ACHN (cell line): ENCODE measurements around the gene EPB41L4B.
A peak's percentile ranks its signal among the peaks of the same experiment; 100 is the strongest.

ENCODE experiments used
- DNase-seq: peaks from one replicate; pipeline ENCODE4 v3.0.0-alpha.2; 2015
- in situ Hi-C: cut with HindIII; loops from 2 replicates; pipeline ENCODE4 v1.10.0; 2017; ENCODE audit warnings: low sequenced_read_pairs, low pct_ligation_motif_present, low pct_unique_long_range_greater_than_20kb

EPB41L4B gene

GRCh38 chr9:109325089-109325488 lies 4.2 kb upstream of the EPB41L4B start:
- in situ Hi-C loops, result no loop called here
- no peak for DNase-seq

GRCh38 chr9:109323771-109324170 lies 2.9 kb upstream of the EPB41L4B start:
- DNase-seq, result no peak
- in situ Hi-C loops, result no loop called here

GRCh38 chr9:109321727-109322126 lies 868 bp upstream of the EPB41L4B start:
- no peak for DNase-seq
- in situ Hi-C loops, result no loop called here

- in situ Hi-C loops, result no loop called here
- peak; percentile 23 for DNase-seq
These were observed 523 bp downstream of the EPB41L4B start for GRCh38 chr9:109320331-109320741.

GRCh38 chr9:109319626-109320241 lies 1.1 kb downstream of the EPB41L4B start:
- in situ Hi-C loops, result no loop called here

GRCh38 chr9:109319017-109319625 lies 1.7 kb downstream of the EPB41L4B start:
- no peak for DNase-seq
- in situ Hi-C loops, result no loop called here

More at GRCh38 chr9:109319626-109320241, 1.1 kb downstream of the EPB41L4B start:
- no peak for DNase-seq

- no peak for DNase-seq
- in situ Hi-C loops, result no loop called here
These were observed 2.7 kb downstream of the EPB41L4B start for GRCh38 chr9:109317979-109318741.

- DNase-seq, result no peak
- in situ Hi-C loops, result no loop called here
These were observed 3.4 kb downstream of the EPB41L4B start for GRCh38 chr9:109317311-109317978.

- in situ Hi-C loops, result no loop called here
- peak; percentile 88 for DNase-seq
These were observed 4.6 kb downstream of the EPB41L4B start for GRCh38 chr9:109316207-109316640.

GRCh38 chr9:109315480-109316206 lies 5.2 kb downstream of the EPB41L4B start:
- no peak for DNase-seq
- in situ Hi-C loops, result no loop called here

- in situ Hi-C loops, result no loop called here
These were observed 6.8 kb downstream of the EPB41L4B start for GRCh38 chr9:109314011-109314531.

GRCh38 chr9:109313351-109313750 lies 7.5 kb downstream of the EPB41L4B start:
- DNase-seq, result no peak
- in situ Hi-C loops, result no loop called here

More at GRCh38 chr9:109314011-109314531, 6.8 kb downstream of the EPB41L4B start:
- no peak for DNase-seq

- in situ Hi-C loops, result no loop called here
- DNase-seq, result no peak
These were observed 8.1 kb downstream of the EPB41L4B start for GRCh38 chr9:109312783-109313182.

GRCh38 chr9:109311731-109312130 lies 9.1 kb downstream of the EPB41L4B start:
- no peak for DNase-seq

GRCh38 chr9:109311286-109311685 lies 9.6 kb downstream of the EPB41L4B start:
- in situ Hi-C loops, result no loop called here
- DNase-seq, result no peak

More at GRCh38 chr9:109311731-109312130, 9.1 kb downstream of the EPB41L4B start:
- in situ Hi-C loops, result no loop called here

GRCh38 chr9:109310486-109310901 lies 10.4 kb downstream of the EPB41L4B start:
- no peak for DNase-seq
- in situ Hi-C loops, result no loop called here

GRCh38 chr9:109309282-109309681 lies 11.6 kb downstream of the EPB41L4B start:
- in situ Hi-C loops, result no loop called here
- DNase-seq, result no peak
